CD4-positive, alpha-beta T cell treated with Interleukin-17A for 1 hour (primary cell): ENCODE measurements around the gene ARFGAP3.

Source experiments
- DNase-seq: peaks from one replicate; pipeline ENCODE4 v3.0.0-alpha.2; 2020

The ARFGAP3 gene

DNA sequence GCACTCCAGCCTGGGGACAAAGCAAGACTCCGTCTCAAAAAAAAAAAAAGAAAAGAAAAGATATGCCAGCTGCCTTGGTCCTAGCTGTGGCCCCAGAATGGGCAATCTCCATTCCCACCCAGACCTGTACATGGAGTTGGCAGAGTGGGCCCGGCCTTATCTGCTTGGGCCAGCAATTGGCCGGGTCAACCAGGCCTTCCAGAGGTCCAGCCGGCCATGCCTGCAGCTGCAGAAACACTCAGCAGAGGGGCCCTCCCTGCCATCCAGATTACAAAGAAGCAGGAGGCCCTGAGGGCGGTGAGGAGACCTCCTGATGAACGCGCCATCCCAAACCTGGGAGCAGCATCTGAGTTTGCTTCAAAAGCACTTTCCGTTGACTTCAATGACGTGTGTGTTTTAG lies 26.9 kb upstream of the ARFGAP3 start:
- DNase-seq = no peak

DNA sequence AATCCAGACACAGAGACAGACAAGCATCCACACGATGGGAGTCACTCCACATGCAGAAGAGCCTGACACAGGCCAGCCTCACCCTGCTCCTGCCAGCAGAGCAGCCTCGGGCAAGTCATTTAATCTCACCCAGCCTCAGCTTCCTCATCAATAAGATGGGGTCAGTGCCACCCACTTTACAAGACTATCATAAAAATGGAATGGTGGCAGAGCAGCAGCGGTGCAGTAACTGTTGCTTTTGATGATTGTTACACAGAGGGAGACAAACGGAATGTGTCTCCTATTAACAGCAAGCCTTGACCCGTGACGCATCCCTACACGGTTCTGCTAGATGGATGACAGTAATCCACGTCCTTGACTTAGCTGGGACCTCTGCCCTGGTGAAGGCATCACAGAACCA lies 26.0 kb upstream of the ARFGAP3 start:
- DNase-seq = no peak

DNA sequence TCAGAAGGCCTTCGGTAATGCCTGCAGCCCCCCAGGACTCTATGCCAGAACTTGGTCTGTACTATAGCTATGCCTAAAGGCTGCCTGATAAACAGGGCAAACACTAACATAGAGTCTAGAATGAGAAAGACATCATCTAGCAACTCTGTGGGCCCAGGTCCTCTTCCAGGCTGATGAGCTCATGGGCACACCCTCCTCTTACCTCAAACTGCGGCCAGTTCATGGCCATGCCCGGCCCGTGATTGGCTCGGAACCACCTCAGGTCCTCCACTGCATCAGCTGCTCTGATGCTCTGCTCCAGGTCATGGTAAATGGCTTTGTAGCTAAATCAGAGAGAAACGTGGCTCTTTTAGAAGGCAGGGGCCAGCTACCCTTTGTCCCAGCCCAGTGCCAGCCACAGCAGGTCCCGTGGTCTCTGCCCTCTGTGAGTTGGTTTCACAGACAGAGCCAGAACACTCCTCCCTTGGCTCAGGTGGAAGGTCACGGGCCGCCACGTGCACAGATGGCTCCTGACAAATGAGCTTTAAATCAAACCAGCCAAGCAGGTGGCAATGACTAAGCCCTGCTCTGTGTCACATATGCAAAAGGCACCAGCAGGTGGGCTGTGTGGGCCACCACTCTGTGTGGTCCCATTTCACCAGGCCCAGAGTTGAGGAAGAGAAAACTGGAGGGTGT lies 25.0 kb upstream of the ARFGAP3 start:
- no peak for DNase-seq

GRCh38 chr22:42881298-42881697 lies 24.2 kb upstream of the ARFGAP3 start:
- no peak for DNase-seq

DNA sequence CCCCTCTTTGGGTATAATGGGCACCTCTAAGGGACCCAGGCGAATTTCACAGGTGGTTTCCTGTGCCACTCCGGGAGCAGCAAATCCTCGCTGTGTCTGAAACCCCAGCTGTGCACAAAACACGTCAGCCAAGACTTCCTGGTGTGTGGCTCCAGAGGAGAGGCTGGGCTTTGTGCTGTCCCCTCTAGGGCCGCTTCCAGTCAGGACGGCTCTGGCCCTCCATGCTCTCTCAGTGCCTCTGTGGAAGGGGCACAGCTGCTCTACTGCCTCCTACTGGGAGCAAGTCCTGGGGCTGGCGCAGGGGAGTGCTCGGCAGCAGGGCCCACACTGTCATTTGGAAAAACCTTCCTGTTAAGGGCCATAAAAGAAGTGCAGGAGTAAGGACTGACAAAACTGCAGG lies 23.7 kb upstream of the ARFGAP3 start:
- no peak for DNase-seq

GRCh38 chr22:42879371-42880021 lies 22.4 kb upstream of the ARFGAP3 start:
- DNase-seq = no peak

GRCh38 chr22:42878561-42879305 lies 21.7 kb upstream of the ARFGAP3 start:
- DNase-seq = no peak

DNA sequence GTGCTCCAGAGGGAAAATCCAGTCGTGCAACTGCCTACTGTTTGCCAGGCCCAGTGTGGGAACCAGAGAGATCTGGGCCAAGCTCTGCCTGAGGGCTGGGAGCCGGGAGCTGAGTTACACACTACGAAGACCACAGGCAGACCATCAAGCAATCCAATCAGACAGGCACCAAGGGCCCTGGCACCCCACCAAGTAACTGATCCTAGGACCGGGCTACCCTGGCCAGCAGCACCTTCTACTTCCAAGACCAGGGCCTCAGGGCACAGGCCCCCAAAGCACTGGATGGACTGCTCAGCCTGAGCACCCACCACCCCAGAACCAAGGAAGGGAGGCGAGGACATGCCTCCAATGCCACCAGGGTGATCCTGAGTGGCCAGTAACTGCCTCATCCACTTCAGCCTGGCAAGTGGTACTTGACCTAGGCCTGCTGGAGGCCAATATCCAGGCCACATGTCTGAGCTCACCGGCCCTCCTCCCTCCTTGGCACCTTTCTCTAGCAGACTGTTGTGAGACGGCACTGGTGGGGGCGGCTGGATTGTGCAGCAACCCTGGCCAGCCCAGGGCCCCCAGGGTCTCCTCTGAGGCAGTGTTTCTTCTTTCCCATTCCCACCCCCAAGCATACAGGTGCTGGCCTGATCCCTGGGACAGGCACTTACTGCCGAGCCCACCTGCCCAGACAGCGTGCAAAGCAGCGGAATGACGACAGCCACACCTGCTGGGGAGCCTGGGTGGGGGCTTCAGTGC lies 20.7 kb upstream of the ARFGAP3 start:
- no peak for DNase-seq

DNA sequence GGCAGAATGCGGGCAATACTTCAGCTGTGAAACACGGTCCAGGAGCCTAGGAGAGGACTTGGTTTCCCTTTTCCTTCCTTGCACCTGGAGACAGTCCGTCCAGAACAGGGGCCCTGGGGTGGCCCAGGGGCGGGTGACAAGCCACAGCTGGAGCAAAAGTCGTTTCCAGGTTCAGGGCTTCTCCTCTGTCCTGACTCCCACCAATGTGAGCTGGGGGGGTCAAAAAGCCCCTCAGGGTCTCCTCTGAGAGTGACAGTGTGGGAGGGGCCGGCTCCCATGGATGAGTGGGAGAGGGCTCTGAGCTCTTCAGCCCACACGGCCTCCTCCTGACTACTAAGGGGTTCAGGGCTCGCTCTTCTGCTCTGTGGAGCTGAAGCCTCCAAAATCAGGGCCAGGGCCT lies 20.1 kb upstream of the ARFGAP3 start:
- no peak for DNase-seq

DNA sequence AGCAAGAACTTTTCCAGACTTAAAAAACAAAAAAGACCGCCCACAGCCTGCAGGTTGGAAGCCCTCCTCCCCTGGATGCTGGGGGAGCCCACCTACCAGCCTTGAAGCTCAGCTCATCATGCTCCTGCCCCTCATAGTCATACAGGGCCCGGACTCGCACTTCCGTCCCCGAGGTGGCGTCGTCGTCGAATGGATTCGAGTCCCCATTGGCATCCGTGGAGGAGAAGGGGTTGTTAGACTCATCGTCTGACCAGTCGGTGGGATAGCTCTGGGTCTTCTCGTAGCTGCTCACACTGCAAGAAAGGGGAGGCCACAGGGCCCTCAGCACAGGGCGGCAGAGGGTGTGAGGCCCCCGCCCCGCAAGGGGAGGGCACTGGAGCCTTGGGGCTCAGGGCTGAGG lies 19.0 kb upstream of the ARFGAP3 start:
- DNase-seq = no peak

- no peak for DNase-seq
These were observed 16.9 kb upstream of the ARFGAP3 start for GRCh38 chr22:42874010-42874409.

DNA sequence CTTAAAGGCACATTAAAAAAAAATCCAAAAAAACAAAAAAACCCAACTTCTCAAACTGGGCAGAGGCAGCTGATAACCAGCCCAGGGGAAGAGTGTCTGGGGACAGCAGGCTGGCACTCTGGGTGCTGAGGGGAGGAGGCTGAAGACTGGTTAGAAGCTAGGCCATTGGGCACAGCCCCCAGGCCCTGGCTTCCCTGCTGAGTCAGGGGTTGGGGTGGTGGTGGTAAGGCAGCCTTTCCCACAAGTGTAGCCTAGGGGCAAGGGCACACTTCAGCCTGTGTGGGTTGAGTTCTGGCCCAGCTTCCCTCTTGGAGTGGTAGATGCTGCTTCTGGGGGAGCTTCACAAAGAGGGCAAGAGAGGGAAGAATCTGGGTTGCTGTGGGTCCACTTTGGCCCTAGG lies 16.3 kb upstream of the ARFGAP3 start:
- DNase-seq = no peak

- no peak for DNase-seq
These were observed 15.7 kb upstream of the ARFGAP3 start for GRCh38 chr22:42872821-42873220.

DNA sequence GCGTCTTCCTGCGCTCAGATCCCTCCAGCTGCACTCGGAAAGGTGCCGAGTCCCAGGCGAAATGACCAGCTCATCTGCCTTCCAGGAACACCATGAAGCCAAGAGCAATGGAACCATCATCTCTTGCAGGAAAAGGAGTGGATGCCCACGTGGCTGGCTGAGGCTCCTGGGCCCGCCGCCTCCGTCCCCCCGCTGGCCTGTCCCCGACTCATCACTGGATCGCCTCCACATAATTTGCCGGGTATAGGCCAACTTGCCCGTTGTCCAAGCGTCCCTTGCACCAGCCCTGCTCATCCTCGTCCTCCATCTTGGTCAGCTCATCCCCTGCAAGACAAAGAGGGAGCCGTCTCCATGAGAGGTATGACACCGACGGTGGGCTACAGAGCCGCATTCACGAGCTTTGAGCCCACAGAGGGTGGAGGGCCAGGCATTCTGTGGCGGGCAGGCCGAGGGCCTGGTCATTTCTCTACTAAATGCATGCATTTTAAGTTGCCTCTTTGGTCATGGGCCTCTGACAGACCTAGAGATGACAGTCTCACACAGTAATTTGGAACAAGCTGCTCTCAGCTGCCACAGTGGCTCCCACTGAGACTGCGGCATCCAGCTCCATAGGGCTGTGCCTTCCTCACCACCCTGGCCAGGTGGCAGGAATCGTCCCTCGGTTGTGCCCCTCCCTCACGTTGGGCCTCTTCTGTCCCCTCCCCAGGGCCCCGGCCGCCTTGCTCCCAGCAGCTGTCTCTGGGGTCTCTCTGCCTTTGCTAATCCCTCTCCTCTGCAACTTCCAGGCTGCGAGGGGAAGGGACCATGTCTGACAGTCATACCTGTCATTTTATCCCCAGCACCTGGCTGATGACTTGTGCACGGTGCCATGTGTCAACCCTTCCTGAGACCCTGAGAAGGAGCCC lies 14.3 kb upstream of the ARFGAP3 start:
- DNase-seq = no peak

- DNase-seq = no peak
These were observed 12.9 kb upstream of the ARFGAP3 start for GRCh38 chr22:42869888-42870480.

- no peak for DNase-seq
These were observed 12.4 kb upstream of the ARFGAP3 start for GRCh38 chr22:42869463-42869862.

- DNase-seq = no peak
These were observed 11.7 kb upstream of the ARFGAP3 start for GRCh38 chr22:42868751-42869251.

GRCh38 chr22:42866100-42866499 lies 9.0 kb upstream of the ARFGAP3 start:
- no peak for DNase-seq

DNA sequence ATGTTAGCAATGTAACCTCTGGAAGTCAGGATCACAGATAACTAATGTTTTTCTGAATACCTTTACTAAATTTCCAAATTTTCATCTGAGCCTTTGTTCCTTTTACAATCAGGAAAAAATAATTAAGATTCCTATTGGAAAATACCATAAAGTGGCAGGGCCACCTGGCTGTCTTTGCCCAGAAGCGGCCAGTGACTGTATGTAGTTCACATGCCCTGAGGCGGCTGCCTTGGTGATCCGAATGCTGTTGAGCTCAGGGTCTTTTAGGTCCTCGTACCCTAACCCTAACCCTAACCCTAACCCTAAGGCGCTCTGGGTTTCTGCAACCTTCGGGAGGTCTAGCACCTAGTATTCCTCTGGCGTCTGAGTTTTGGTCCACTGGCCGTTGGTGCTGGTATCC lies 8.5 kb upstream of the ARFGAP3 start:
- no peak for DNase-seq

DNA sequence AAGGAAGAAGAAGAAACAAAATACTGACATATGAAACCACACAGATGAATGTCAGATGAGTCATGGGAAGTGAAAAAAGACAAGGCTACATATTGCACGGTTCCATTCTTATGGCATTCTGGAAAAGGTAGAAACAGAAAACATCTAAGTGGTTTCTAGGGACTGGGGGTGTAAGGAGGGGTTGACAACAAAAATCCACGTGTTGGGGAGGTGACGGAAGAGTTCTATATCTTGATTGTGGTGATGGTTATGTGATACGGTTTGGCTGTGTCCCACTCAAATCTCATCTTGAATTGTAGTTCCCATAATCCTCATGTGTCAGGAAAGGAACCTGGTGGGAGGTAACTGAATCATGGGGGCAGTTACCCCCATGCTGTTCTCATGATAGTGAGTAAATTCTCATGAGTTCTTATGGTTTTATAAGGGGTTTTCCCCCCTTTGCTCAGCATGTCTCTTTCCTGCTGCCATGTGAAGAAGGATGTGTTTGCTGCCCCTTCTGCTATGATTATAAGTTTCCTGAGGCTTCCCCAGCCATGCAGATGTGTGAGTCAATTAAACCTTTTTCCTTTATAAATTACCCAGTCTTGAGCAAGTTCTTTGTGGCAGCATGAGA lies 6.4 kb upstream of the ARFGAP3 start:
- DNase-seq = no peak

- DNase-seq = no peak
These were observed 5.1 kb upstream of the ARFGAP3 start for GRCh38 chr22:42862045-42862734.
